ENCODE results near the gene GNAL. TPM values are rescaled to one million over a fixed set of nuclear protein-coding genes. Genes with fewer than 3 reads are reported as not detected.

The GNAL gene
- total and polyA plus RNA-seq, 2 experiments from 2014 or later: 7.5 to 21.6 TPM

DNA sequence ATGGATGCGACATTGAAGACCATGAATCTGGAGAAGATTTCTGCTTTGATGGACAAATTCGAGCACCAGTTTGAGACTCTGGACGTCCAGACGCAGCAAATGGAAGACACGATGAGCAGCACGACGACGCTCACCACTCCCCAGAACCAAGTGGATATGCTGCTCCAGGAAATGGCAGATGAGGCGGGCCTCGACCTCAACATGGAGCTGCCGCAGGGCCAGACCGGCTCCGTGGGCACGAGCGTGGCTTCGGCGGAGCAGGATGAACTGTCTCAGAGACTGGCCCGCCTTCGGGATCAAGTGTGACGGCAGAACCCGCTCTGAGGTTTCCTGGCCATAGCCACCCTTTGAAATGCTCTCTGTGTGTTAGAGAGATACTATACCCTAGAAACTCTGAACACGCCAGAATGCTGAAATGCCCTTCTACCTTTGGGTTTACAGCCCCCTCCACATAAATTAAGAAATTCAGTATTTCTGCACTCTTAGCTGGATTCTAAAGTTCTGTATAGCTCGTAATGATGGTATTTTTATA, 162.8 kb downstream of the GNAL start:
- Histone ChIP-seq H3K4me2 (peak overlapping the region; percentile 88), H3K79me2 (replicated peaks; ENCODE audit: insufficient read depth) (peaks cover 31% of the 10 kb centered on the region), H3F3A (replicated peaks; ENCODE audit: low read depth) (no peaks in the 10 kb centered on the region; the same call in 1 of the 2 replicates), H3K4me1 (ENCODE audit: insufficient read depth) (no peaks in the 10 kb centered on the region; the same call in 1 of the 2 replicates), H3K27ac (ENCODE audit: low read depth) (peak overlapping the region; percentile 98), H4K20me1 (replicated peaks; ENCODE audit: insufficient read depth) (no peaks in the 10 kb centered on the region), H3K27me3 (ENCODE audit: insufficient read depth) (no peaks in the 10 kb centered on the region), H3K36me3 (ENCODE audit: insufficient read depth) (no peaks in the 10 kb centered on the region), H2AFZ (0 out of 2 replicates have a peak overlapping the region, but pooled peaks have one; percentile 29), H3K9me2 (ENCODE audit: insufficient read depth) (no peaks in the 10 kb centered on the region), H3K4me3 (peak overlapping the region; percentile 100)
- DNase-seq (ENCODE audit: low spot score): peak; percentile 43
- Mint-ChIP-seq H3K9me3 (no peaks in the 10 kb centered on the region; the same call in 2 of the 3 replicates), H3K4me1 (peaks cover 14% of the 10 kb centered on the region; the same call in 2 of the 3 replicates), H3K4me3 (peak overlapping the region; percentile 100), H3K36me3 (ENCODE audit: low read depth) (no peaks in the 10 kb centered on the region), H3K27ac (peak overlapping the region; percentile 99), H3K27me3 (ENCODE audit: insufficient read depth, low read depth, poor library complexity) (peaks cover 10% of the 10 kb centered on the region)
- TF ChIP-seq ETS1 (IDR thresholded peaks at IDR 0.05): no peak
- TF ChIP-seq JUNB (IDR thresholded peaks at IDR 0.05; ENCODE audit: unreplicated experiment): no peak
- no peak for TF ChIP-seq CREB1 (CRISPR knock-in tag; IDR thresholded peaks at IDR 0.05; ENCODE audit: low read depth)
- TF ChIP-seq, protein P1, sequence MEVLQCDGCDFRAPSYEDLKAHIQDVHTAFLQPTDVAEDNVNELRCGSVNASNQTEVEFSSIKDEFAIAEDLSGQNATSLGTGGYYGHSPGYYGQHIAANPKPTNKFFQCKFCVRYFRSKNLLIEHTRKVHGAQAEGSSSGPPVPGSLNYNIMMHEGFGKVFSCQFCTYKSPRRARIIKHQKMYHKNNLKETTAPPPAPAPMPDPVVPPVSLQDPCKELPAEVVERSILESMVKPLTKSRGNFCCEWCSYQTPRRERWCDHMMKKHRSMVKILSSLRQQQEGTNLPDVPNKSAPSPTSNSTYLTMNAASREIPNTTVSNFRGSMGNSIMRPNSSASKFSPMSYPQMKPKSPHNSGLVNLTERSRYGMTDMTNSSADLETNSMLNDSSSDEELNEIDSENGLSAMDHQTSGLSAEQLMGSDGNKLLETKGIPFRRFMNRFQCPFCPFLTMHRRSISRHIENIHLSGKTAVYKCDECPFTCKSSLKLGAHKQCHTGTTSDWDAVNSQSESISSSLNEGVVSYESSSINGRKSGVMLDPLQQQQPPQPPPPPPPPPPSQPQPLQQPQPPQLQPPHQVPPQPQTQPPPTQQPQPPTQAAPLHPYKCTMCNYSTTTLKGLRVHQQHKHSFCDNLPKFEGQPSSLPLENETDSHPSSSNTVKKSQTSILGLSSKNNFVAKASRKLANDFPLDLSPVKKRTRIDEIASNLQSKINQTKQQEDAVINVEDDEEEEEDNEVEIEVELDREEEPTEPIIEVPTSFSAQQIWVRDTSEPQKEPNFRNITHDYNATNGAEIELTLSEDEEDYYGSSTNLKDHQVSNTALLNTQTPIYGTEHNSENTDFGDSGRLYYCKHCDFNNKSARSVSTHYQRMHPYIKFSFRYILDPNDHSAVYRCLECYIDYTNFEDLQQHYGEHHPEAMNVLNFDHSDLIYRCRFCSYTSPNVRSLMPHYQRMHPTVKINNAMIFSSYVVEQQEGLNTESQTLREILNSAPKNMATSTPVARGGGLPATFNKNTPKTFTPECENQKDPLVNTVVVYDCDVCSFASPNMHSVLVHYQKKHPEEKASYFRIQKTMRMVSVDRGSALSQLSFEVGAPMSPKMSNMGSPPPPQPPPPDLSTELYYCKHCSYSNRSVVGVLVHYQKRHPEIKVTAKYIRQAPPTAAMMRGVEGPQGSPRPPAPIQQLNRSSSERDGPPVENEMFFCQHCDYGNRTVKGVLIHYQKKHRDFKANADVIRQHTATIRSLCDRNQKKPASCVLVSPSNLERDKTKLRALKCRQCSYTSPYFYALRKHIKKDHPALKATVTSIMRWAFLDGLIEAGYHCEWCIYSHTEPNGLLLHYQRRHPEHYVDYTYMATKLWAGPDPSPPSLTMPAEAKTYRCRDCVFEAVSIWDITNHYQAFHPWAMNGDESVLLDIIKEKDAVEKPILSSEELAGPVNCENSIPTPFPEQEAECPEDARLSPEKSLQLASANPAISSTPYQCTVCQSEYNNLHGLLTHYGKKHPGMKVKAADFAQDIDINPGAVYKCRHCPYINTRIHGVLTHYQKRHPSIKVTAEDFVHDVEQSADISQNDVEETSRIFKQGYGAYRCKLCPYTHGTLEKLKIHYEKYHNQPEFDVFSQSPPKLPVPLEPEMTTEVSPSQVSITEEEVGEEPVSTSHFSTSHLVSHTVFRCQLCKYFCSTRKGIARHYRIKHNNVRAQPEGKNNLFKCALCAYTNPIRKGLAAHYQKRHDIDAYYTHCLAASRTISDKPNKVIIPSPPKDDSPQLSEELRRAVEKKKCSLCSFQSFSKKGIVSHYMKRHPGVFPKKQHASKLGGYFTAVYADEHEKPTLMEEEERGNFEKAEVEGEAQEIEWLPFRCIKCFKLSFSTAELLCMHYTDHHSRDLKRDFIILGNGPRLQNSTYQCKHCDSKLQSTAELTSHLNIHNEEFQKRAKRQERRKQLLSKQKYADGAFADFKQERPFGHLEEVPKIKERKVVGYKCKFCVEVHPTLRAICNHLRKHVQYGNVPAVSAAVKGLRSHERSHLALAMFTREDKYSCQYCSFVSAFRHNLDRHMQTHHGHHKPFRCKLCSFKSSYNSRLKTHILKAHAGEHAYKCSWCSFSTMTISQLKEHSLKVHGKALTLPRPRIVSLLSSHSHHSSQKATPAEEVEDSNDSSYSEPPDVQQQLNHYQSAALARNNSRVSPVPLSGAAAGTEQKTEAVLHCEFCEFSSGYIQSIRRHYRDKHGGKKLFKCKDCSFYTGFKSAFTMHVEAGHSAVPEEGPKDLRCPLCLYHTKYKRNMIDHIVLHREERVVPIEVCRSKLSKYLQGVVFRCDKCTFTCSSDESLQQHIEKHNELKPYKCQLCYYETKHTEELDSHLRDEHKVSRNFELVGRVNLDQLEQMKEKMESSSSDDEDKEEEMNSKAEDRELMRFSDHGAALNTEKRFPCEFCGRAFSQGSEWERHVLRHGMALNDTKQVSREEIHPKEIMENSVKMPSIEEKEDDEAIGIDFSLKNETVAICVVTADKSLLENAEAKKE (CRISPR knock-in tag; IDR thresholded peaks at IDR 0.05): no peak
- TF ChIP-seq, protein P2, sequence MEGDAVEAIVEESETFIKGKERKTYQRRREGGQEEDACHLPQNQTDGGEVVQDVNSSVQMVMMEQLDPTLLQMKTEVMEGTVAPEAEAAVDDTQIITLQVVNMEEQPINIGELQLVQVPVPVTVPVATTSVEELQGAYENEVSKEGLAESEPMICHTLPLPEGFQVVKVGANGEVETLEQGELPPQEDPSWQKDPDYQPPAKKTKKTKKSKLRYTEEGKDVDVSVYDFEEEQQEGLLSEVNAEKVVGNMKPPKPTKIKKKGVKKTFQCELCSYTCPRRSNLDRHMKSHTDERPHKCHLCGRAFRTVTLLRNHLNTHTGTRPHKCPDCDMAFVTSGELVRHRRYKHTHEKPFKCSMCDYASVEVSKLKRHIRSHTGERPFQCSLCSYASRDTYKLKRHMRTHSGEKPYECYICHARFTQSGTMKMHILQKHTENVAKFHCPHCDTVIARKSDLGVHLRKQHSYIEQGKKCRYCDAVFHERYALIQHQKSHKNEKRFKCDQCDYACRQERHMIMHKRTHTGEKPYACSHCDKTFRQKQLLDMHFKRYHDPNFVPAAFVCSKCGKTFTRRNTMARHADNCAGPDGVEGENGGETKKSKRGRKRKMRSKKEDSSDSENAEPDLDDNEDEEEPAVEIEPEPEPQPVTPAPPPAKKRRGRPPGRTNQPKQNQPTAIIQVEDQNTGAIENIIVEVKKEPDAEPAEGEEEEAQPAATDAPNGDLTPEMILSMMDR (conservative IDR thresholded peaks at IDR 0.05; ENCODE audit: low read depth in 2 of 2): no peak
- TF ChIP-seq NANOG (IDR thresholded peaks at IDR 0.05; ENCODE audit: borderline replicate concordance): no peak
- no peak for TF ChIP-seq EZH2phosphoT487 (IDR thresholded peaks at IDR 0.05; ENCODE audit: unreplicated experiment)
- no peak for TF ChIP-seq ZNF331 (CRISPR knock-in tag; IDR thresholded peaks at IDR 0.05; ENCODE audit: low read depth)
- TF ChIP-seq STAT1 (IDR thresholded peaks at IDR 0.05; ENCODE audit: unreplicated experiment): no peak
- TF ChIP-seq EZH2 (IDR thresholded peaks at IDR 0.05; ENCODE audit: low read depth, unreplicated experiment): no peak
- no peak for TF ChIP-seq POLR2AphosphoS5 (IDR thresholded peaks at IDR 0.05; ENCODE audit: low read depth)
- TF ChIP-seq, protein P3, sequence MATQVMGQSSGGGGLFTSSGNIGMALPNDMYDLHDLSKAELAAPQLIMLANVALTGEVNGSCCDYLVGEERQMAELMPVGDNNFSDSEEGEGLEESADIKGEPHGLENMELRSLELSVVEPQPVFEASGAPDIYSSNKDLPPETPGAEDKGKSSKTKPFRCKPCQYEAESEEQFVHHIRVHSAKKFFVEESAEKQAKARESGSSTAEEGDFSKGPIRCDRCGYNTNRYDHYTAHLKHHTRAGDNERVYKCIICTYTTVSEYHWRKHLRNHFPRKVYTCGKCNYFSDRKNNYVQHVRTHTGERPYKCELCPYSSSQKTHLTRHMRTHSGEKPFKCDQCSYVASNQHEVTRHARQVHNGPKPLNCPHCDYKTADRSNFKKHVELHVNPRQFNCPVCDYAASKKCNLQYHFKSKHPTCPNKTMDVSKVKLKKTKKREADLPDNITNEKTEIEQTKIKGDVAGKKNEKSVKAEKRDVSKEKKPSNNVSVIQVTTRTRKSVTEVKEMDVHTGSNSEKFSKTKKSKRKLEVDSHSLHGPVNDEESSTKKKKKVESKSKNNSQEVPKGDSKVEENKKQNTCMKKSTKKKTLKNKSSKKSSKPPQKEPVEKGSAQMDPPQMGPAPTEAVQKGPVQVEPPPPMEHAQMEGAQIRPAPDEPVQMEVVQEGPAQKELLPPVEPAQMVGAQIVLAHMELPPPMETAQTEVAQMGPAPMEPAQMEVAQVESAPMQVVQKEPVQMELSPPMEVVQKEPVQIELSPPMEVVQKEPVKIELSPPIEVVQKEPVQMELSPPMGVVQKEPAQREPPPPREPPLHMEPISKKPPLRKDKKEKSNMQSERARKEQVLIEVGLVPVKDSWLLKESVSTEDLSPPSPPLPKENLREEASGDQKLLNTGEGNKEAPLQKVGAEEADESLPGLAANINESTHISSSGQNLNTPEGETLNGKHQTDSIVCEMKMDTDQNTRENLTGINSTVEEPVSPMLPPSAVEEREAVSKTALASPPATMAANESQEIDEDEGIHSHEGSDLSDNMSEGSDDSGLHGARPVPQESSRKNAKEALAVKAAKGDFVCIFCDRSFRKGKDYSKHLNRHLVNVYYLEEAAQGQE (IDR thresholded peaks at IDR 0.05; ENCODE audit: unreplicated experiment): no peak
- no peak for TF ChIP-seq ZNF114 (CRISPR knock-in tag; IDR thresholded peaks at IDR 0.05)
- ATAC-seq: peak; percentile 44

Measured in GM23338 (cell line).